Activated CD4-positive, CD25-positive, alpha-beta regulatory T cell treated with anti-CD3 and anti-CD28 coated beads, Interleukin-2, amount 50 U/mL, for 16 hours (primary cell): Measurements from ENCODE around the gene AQP2.
A peak's percentile ranks its signal among the peaks of the same experiment; 100 is the strongest.

Source experiments
- DNase-seq: peaks from one replicate; pipeline ENCODE4 v3.0.0-alpha.2; 2020; ENCODE audit warnings: low read depth, low spot score

Gene AQP2

DNA sequence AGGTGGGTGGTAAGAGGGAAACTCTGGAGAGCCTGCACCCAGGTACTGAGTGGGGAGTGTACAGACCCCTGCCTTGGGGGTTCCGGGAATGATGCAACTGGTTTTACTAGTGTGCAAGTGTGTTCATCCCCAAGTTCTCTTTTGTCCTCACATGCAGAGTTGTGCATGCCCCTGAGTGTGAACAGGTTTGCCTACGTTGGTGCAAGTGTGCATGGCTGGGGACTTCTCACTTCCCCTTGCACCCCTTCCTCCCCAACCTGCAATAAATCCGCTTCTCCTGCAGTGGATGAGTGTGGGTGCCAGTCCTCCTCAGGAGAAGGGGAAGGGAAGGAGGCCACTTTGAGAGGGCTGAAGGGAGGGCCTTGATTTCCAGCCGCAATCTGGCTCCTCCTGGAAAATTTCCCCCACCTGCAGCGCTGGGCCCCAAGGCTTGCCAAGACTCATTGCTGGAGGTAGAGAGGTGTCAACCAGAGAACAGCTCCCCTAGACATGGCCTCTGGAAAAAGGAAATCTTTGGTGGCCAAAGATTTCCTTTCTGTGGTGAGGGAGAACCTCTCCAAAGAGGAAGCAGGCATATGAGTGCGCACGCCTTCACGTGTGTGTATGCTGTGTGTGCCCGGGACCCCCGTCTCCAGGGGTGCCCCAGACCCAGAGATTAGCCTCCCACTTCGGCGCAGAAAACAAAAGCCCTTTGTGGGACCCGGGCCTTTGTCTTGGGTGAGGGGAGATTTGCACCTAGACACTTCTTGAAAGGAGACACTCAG, 5.5 kb downstream of the AQP2 start:
- no peak for DNase-seq

DNA sequence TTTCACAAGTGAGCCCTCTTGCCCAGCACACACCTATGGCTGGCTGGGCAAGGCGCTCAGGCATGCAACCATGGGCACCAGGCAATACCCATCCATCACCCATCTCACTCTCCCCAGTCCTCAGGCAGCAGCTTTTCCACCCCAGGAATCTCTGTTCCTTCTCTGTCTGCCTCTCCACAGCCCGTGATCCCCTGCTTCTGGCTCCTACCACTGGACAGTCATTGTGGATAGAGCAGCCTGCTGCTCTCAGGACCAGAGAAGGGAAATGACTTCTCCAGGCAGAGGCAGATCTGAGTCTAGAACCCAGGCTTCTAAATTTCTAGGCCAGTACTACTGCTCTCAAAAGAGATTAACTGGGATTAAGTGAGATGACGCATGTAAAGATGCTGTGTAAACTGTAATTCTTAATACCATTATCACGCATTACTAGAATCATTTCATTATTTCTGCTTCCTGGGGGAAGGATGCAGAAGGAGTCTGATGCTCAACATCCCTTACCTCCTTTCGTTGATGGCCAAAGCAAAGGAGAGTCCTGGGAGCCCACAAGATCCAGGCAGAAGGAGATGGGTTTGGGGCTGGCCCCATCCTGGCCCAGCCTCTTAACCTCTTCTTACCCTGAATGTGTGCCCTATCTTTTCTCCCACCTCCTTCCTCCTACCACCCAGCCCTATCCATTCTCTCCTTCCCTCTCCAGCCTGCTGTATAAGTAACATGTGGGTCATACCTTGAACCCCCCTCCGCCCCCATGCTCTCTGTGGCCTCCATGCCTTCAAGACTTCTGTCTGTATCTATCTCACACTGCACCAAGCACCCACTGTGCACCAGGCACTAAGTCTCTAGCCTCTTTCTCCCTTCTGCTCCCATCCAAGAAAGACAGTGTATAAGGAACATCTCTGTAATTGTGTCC, 6.4 kb downstream of the AQP2 start:
- no peak for DNase-seq

DNA sequence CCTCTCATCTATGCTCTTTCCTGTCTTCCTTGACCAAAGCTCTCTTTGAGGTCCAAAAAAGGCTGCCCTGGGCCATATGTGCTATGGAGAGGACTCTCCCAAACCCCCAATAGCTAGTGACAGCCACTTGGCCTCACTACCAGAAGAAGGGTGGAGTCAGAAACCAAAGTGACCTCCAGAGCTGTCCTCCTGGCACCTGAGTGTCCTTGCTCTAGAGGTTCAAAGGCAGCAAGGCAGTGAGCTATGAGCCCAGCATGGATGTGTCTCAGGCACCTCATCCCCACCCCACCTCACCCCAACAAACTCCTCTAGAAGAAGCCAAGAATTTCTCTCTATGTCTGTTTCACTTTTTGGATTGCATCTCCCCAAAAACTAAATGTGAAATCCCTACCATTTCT, 7.0 kb downstream of the AQP2 start:
- DNase-seq = no peak

DNA sequence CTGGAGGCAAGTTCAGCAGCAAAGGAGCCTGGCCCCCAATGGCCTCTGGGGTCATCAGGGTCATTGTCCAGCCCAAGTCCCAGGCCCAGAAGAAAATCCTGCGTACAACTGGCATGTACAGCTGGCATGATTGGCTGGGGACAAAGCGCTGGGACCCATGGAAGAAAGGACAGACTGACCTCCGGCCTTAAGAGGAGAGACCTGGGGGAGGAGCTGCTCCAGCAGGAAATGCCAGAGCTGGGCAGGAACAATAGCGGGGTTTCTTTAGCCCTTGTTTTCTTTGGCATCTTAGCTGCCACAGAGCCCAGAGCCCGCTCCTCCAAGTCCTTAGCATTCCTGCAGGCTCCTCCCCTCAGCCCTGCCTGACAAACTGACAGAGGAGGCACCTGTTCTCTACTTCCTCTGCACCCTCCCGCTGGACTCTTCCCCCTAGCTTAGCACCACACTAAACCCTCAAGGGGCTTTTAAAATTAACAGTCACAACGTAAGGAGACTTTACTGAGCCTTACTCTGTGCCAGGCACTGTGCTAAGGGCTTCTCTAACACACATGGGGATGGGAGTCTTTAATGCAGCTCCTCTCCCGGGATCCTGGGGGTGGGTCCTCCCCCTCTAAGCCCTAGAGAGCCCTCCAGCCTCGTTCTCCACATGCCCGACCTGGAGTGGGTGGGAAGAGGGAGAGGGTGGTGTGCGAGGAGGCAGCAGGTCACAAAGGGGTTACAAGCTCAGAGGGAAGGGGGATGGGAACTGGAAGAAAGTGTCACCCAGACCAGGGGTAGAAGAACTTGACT, 9.3 kb downstream of the AQP2 start:
- DNase-seq = no peak

DNA sequence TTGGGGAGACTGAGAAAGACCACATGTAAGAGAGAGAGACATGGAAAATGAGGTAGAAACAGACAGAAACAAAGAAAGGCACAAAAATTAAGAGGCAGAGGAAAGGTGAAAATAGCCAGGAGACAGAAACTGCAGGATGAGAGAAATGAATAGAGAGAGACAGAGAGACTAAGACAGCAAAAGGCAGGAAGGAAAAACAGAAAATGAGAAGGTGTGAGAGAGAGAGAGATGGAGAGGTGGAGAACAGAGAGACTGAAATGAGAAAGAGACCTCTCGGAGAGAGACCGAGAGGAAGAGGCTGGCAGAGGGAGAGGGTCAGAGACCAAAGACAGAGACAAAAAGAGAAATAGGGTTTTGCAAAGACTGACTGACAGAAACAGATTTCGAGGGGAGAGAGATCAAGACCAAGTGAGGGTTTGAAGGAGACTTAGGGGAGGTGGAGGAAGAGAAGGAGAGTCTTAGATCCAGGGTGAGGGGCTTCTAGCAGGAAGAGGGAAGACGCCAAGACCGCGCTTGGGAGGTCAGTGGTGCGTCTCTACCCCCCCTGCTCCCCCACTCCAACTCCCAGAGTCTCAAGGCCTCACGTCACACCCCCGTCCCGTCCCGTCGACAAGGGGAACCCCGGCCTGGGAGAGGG, 10.1 kb downstream of the AQP2 start:
- DNase-seq = no peak

DNA sequence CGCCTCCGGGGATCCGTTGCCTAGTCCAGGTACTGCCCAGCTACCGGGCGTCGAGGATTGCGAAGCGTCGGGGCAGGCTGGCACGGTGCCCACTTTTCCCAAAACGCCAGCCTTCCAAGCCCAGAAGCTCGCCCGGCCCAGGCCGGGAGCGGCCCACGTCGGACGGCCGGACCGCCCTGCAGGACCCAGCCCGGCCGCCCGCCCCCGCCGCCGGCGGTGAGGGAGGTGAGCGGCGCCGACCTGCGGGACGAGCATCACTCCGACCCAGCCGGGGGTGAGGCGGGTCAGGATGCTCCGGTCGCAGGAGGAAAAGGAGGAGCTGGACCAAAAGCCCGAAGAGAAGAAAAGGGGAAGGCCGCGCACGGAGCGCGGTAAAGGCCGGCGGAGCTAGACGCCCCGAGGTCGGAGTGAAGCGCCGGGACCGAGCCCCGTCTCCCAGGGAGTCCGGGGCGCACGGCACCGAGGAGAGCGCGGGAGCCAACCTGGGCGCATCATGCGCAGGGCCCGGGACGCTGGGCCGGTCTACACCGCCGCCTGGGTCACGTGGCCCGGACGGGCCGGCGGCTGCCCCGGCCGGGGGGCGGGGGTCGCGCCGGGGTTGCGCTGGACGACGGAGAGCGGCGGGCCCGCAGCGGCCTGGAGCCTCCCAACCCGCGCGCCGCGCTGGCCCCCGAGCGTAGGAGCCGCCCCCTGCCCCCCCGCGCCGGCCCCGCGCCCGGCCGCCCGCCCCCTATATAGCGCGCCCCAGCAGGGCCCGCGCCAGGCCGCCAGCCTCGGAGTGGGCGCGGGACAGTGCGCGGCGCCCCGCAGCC, 10.8 kb downstream of the AQP2 start, which contains the start of gene AQP5:
Gene AQP5 (plus strand): TSS at position 762 of the 812 bp plus-strand sequence. CDS start 146 bp downstream, outside the sequence.
- DNase-seq = no peak

DNA sequence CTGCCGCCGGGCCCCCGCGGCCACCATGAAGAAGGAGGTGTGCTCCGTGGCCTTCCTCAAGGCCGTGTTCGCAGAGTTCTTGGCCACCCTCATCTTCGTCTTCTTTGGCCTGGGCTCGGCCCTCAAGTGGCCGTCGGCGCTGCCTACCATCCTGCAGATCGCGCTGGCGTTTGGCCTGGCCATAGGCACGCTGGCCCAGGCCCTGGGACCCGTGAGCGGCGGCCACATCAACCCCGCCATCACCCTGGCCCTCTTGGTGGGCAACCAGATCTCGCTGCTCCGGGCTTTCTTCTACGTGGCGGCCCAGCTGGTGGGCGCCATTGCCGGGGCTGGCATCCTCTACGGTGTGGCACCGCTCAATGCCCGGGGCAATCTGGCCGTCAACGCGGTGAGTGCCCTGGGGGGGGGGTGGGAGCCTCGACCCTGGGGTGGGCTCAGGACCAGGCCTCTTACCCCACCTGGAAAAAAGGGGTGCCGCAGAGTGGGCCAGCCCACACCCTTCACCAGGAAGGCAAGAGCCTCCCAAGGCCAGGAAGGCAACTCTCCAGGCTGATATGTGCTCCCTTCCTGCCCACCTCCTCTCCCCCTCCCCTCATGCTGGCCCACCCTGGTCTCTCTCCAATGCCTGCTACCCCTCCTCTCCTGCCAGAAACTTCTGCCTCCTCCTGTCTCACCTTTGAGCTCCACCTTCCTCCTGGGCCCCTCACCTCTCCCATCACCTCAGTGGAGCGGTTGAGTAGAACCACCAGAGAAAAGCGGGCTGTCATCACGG, 11.6 kb downstream of the AQP2 start:
- no peak for DNase-seq

DNA sequence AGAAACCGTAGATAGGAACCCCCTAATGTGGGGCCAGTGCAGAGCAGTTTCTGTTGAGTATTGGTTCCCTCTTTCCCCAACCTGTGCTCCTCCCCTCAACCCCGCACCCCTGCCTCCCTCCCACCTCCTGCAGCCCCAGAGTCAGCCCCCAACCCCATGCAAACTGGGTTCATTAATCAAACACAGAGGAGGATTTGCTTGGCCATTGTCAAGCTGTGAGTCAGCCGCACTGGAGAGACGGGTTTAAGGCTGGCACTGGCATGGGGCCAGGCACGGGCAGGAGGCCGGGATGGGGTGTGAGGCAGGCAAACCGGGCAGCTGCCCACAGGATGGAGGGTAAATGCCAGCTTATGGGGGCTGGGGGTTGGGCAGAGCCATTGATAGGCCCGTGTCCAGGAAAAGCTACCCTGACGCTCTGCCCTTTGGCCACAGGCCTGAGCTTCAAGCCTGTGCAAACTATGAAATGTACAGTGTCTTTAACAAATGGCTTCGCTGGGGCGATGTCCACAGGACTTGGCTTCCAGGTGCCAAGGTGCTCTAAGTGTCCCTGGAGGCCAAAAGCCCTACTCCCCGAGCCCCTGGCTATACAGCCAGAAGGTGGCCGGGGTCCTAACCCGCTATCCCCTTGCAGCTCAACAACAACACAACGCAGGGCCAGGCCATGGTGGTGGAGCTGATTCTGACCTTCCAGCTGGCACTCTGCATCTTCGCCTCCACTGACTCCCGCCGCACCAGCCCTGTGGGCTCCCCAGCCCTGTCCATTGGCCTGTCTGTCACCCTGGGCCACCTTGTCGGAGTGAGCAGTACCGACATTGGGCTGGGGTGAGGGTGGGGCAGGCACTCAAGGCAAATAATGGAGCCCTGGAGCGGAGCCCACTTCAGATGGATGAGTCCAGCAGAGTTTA, 12.6 kb downstream of the AQP2 start:
- no peak for DNase-seq

DNA sequence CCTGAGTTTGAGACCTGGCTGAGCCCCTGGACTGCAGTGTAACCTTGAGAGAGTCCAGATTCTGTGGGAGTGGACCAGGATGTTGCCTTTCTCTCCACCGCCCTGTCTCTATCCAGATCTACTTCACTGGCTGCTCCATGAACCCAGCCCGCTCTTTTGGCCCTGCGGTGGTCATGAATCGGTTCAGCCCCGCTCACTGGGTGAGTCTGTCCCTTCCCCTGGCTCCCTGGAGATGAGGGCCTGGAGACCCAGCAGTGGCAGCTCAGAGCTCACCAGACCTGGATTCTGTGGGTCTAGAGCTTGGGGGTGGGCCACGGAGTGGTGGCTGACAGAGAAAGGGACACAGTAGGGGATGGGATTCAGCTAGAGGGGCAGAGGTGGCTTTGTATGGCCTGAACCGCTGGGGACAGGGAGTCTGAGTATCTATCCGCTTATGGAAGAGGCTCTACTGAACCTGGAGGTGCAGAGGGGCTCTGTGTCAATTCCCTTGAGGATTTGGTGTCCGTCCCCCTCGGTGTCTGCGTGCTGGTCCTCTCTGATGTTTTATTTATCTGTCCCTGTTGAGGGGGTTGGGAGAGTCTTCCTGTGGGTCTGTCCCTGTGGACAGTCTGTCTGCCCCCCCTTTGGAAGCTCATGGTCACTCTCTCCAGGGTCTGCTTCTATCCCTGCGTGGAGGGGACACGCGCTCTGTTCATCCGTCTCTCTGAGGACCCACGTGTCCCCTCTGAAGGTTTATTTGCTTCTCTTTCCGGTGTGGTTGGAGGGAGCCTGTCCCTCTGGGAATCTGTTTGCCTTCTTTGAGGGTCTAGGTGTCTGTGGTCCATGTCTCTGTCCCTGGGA, 13.7 kb downstream of the AQP2 start:
- no peak for DNase-seq

DNA sequence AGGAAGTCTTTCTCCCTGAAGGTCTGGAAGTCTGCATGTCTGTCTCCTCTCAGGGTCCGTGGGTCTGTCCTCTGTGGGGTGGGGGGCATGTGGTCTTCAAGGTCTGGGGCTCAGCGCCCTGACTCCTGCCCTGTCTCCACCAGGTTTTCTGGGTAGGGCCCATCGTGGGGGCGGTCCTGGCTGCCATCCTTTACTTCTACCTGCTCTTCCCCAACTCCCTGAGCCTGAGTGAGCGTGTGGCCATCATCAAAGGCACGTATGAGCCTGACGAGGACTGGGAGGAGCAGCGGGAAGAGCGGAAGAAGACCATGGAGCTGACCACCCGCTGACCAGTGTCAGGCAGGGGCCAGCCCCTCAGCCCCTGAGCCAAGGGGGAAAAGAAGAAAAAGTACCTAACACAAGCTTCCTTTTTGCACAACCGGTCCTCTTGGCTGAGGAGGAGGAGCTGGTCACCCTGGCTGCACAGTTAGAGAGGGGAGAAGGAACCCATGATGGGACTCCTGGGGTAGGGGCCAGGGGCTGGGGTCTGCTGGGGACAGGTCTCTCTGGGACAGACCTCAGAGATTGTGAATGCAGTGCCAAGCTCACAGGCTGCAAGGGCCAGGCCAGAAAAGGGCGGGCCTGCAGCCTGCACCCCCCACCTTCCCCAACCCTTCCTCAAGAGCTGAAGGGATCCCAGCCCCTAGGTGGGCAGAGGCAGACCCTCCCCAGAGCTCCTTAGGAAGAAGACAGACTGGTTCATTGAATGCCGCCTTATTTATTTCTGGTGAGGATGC, 14.5 kb downstream of the AQP2 start:
- no peak for DNase-seq

DNA sequence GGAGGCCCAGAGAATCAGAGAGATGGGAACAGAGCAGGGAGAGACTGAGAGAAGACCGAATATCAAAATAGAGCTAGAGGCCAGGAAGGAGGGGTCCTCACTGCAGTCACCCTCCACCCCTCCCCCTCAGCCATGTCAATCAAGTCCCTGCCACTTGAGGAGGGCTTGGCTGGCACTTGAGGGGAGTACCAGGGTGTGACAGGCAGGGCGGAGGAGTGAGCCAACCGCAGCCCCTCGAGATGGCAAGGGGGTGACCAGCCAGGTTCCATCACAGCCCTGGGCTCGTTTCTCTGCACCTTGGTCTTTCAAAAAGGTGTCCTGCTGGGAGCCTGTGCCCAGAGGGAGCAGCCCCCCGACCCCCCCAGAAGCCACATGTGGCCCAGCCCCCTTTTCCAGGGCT, 15.3 kb downstream of the AQP2 start:
- DNase-seq = no peak

DNA sequence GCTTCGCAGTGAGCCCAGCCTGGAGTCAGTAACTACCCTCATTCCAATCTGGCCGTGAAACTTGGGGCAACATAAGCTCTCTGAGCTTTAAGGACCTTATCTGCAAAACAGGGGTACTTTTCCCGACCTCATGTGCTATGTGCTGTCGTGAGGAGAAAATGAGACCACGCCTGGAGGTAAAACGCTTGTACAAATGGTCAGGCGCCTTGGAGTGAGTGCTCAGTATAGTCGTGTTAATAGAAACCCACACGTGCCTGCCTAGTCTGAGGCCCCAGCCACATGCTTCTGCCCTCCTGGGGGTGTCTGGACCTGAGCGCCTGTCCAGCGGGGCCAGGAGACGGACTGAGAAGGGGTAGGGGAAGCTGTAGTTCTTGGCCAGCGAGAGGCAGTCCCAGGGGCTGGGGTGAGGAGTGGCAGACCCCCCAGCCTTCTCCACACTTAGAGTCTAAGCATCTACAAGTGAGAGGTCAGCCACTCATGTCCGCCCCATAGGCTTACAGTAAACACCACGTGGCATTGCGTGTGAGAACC, 16.0 kb downstream of the AQP2 start:
- no peak for DNase-seq

DNA sequence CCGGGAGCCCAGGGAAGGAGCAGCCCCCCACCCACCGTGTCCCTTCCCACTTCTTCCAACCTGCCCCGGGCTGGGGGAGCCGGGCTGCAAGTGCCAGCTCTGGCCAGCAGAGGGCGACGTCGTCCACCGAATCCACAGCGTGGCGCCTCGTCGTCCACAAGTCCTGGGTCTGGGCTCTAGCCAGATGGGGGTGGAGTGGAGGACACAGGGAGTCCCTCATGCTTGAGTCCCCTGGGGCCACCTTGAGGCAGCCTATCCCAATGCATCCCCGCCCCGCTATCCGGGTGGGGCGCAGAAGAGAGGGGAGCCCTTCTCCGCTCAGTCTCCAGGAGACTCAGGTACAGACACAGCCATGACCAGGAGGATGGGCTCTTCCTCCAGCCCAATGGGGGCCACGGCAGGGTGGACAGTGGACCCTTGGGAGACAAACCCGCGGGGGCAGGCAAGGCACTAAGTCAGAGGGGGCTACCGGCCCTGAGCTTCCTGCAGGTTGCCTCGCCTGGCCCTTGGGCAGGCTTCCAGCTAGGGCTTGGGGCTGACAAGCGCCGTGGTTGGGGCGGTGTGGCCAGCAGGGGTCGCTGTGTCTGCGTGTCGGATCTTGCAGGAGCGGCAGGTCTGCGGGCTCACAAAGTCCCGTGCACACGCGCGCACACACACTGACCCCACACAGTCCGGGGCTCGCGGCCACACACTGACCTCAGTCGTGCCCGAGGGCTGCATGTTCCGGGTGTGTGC, 16.7 kb downstream of the AQP2 start:
- peak; percentile 81 for DNase-seq

DNA sequence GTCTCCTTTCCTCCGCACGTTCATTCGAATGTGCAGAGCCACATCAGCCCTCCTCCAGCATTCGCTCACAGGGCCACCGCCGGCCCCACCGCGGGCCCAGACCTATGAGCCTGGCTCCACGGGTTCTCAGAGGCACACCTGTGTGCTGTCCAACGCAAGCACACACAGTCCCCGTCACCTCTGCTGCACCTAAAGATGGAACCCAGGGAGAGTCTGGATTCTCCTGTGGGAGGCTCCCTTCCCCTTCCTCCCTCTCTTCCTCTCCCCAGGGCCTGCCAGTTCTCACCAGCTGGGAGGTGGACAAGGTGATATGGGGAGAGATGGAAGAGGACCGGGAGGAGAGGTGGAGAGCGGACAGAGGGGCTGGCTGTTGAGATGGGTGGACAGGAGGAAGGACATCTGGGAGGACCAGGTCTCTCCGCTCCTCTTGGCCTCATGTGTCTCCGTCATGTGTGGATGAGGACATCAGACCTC, 17.3 kb downstream of the AQP2 start:
- no peak for DNase-seq

DNA sequence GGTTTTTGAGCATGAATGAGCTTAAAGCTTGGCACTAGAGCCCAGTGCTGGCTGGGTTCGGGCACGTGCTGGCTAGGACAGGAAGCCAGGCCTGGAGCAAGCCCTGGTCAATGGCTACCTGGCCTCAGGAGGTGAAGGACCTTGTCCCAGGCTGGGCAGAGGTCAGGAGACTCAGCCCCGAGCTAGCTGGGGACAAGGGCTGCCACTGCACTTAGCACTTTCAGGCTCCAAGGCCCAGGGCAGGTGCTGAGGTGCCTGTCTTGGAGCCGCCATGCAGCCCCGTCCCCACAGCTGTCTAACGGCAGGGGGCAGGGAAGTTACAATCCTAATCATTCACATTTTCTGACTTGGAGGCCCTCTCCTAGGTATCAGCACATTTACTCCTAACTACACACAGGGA, 17.9 kb downstream of the AQP2 start:
- DNase-seq = no peak

DNA sequence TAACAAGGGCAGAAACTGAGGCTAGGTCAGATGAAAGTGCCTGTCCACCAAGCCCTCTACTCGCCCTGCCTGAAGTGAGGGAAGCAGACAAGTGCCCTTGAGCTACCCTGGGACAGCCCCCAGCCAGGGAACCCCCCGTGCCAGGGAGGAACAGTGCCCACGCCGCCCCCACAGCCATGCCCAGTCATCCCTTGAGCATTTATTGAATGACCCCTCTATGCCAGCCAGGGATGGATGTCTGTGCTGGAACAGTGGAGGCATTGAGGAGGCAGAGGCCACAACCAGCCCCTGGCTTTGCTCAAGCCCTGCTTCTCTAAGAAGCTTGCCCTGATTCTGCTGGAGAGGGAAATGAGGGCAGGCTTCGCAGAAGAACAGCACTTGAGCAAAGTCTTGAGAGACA, 18.5 kb downstream of the AQP2 start:
- no peak for DNase-seq
